ENCODE measurements around the gene BNC2.

DNA sequence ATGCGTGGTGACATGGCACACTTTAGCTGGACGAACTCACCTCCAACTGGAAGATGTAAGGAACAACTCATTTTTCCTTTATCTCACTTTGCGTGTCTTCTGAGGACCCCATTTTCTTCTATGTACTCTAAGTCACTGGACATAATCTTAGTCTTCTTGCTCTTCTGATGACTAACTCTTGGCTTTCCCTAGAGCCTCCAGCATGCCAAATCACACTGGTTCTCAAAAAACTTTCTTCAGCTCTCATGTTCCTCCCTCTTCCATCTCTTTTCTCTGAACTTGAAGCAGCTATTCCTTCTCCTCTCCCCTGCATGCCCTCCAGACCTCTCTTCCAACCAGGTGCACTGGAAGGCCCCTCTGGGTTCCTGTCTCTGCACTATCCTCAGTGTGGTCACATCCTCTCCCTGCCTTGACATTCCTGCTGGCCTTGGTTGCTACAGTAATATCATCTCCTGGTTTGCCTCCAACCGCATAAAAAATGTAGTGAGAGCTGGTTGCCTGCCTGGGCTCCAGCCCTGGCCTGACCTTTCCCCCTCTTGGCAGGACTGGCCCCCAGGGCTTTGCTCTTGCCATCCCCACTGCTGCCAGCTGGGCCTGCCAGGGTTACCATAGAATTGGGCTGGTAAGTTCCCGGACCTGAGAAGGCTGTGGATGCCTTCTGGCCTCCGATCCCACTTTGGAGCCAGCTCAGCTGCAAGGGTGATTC lies 44.8 kb upstream of the BNC2 start:
- TF ChIP-seq EZH2 (IDR thresholded peaks at IDR 0.05; ENCODE audit: borderline replicate concordance) (no peak), CTCF (IDR thresholded peaks at IDR 0.05; ENCODE audit: poor library complexity) (no peak), EZH2phosphoT487 (IDR thresholded peaks at IDR 0.05; ENCODE audit: low read depth, severe bottlenecking, unreplicated experiment) (no peak)
